Ovary (tissue), 3 donors: ENCODE data around the gene TEF.

Experiments used
- CTCF ChIP-seq, 3 donors: fragments of 450-650 bp in 2 of 3; fragments of 200-600 bp in 1 of 3; IDR thresholded peaks; one replicate each; pipeline versions ENCODE4 v1.5.1 to v1.8.0; 2016 to 2022; ENCODE audit warnings: antibody characterized with exemption in 3 of 3, mild to moderate bottlenecking in 1 of 3
- EP300 ChIP-seq: sonication (generic); formaldehyde crosslinking; IDR thresholded peaks from one replicate; pipeline ENCODE4 v1.6.1; 2017; ENCODE audit warnings: antibody characterized with exemption
- POLR2A ChIP-seq: fragments of 450-650 bp; IDR thresholded peaks from one replicate; pipeline ENCODE4 v1.6.1; 2017; ENCODE audit warnings: antibody characterized with exemption, mild to moderate bottlenecking, moderate library complexity
- donor health status: DM: no; HTN: no; CAD: no.

GRCh38 chr22:41446639-41447434, 65.1 kb downstream of the TEF start, which contains the start of gene TOB2:
- TF ChIP-seq EP300: peak; percentile 45
- no peak for TF ChIP-seq CTCF (IDR thresholded peaks at IDR 0.05)
- TF ChIP-seq POLR2A: peak; percentile 99
